Pancreas (tissue), 10 donors: ENCODE data around the gene TFIP11. TPM values are rescaled to one million over a fixed set of nuclear protein-coding genes. Genes with fewer than 3 reads are reported as not detected.

ENCODE experiments used
- ATAC-seq, 4 donors: fragments of 200-7000 bp; cut with Tn5 transposase; one replicate each; pipeline versions ENCODE4 v1.8.0 to v1.9.1; 2020; ENCODE audit warnings: mild to moderate bottlenecking in 4 of 4, moderate library complexity in 4 of 4
- DNase-seq, 6 donors: peaks; one replicate each; pipeline ENCODE4 v3.0.0-alpha.2; 2020
- FAIRE-seq: peaks from 2 replicates; lab custom pipeline; 2012; peaks lifted over from hg19 to GRCh38; lab: Jason Lieb, UNC
- H3K27ac ChIP-seq, 4 donors: fragments of 200-600 bp; sonication (generic); 1 replicate in 3 of 4; 2 replicates in 1 of 4; pipeline versions ENCODE4 v1.5.0 to v1.8.0; 2020
- H3K27me3 ChIP-seq, 4 donors: fragments of 200-600 bp; one replicate each; pipeline ENCODE4 v1.8.0; 2021
- H3K36me3 ChIP-seq, 3 donors: fragments of 200-600 bp; sonication (generic) in 1 of 3; one replicate each; pipeline versions ENCODE4 v1.5.0 to v1.8.0; 2020 to 2021
- H3K4me1 ChIP-seq, 3 donors: fragments of 200-600 bp; one replicate each; pipeline ENCODE4 v1.8.0; 2021
- H3K4me3 ChIP-seq, 4 donors: fragments of 200-600 bp; sonication (generic) in 2 of 4; one replicate each; pipeline versions ENCODE4 v1.5.0 to v1.8.0; 2020 to 2021
- H3K9me3 ChIP-seq, 4 donors: fragments of 200-600 bp; one replicate each; pipeline ENCODE4 v1.8.0; 2021
- WGBS, 2 donors: extraction: QIAGEN DNeasy Blood & Tissue Kit; methylation state at CpG; one replicate each; pipeline ENCODE4 v1.1.7; 2013; 5-methylcytosine and 5-hydroxymethylcytosine counted together
- intact Hi-C, 3 donors: fragments of 100-400 bp; cut with DNase I; formaldehyde crosslinking; loops; one replicate each; pipeline versions ENCODE4 v1.11.1 to v1.14.2; 2022
- polyA plus RNA-seq, 2 donors: library from polyadenylated mRNA; stranded (reverse); fragments of 200-250 nt; gene quantifications; one replicate each; pipeline ENCODE4 v1.2.3, GENCODE V29; 2013
- total RNA-seq, 6 donors: library from RNA; stranded (reverse); fragmentation: NEBNext Ultra II Directional in 4 of 6; extraction: Animal tissue kit (Norgen Biotek cat#: 25700) in 4 of 6; gene quantifications; one replicate each; pipeline versions ENCODE4 v1.2.1 to v1.2.4, GENCODE V29; 2021 to 2023
- TF ChIP-seq, protein P1 (sequence below), 4 donors: fragments of 200-600 bp; sonication (generic) in 3 of 4; IDR thresholded peaks; one replicate each; pipeline versions ENCODE4 v1.5.0 to v1.8.0; 2021; ENCODE audit warnings: antibody characterized with exemption in 4 of 4
- donor health status: healthy with polysubstance abuse.
- donor health status: DM: no; HTN: no; CAD: no; lungs with moderate emphysema.
- donor health status: DM: no; HTN: no; CAD: no.
- donor health status: control.
- donor health status: control.
- donor health status: Bipolar disorder and iron deficiency.
- donor health status: DM: yes; HTN: yes; CAD: no.
- donor health status: DM: no; HTN: no; CAD: no.
- donor health status: DM: no; HTN: no; CAD: no.
- donor health status: DM: yes; HTN: yes; CAD: no.

Gene TFIP11
- total and polyA plus RNA-seq, 8 donors = 11.0 to 26.7 (median 17.6) TPM

DNA sequence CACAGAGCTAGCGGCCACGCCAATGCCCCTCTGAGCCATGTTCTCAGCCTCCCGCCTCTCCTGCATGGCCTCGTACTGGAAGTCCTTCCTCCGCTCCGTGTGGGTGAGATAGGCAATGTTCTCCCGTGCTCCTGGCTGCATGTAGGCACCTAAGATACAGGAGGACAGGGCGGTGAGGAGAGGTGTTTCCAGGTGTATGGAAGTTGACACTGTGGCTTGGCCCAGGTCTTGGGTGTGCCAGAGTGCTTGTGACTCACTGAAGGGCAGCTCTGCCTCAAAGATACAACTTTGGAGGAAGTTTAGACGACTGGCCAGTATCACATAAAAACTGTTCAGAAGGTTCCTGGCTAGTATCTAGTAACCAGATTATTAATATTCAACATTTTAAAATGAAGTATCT, 20.1 kb downstream of the TFIP11 start:
- no peaks in the 10 kb centered on the region for H3K27me3 ChIP-seq
- intact Hi-C loops = no loop called here
- 86 to 93% methylated on average over 9 of the region's 9 CpGs for WGBS, 2 donors
- no peak overlapping the region for H3K27ac ChIP-seq
- no peak for DNase-seq
- no peaks in the 10 kb centered on the region for H3K9me3 ChIP-seq
- peaks cover 0 to 7% (median 2%) of the 10 kb centered on the region in 3 donors for H3K4me1 ChIP-seq
- H3K36me3 ChIP-seq = peaks cover 0 to 81% (median 34%) of the 10 kb centered on the region in 3 donors
- no peak for FAIRE-seq
- TF ChIP-seq, protein P1, sequence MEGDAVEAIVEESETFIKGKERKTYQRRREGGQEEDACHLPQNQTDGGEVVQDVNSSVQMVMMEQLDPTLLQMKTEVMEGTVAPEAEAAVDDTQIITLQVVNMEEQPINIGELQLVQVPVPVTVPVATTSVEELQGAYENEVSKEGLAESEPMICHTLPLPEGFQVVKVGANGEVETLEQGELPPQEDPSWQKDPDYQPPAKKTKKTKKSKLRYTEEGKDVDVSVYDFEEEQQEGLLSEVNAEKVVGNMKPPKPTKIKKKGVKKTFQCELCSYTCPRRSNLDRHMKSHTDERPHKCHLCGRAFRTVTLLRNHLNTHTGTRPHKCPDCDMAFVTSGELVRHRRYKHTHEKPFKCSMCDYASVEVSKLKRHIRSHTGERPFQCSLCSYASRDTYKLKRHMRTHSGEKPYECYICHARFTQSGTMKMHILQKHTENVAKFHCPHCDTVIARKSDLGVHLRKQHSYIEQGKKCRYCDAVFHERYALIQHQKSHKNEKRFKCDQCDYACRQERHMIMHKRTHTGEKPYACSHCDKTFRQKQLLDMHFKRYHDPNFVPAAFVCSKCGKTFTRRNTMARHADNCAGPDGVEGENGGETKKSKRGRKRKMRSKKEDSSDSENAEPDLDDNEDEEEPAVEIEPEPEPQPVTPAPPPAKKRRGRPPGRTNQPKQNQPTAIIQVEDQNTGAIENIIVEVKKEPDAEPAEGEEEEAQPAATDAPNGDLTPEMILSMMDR (IDR thresholded peaks at IDR 0.05) = no peak
- peak in 1 of 4 donors; percentile 36 for ATAC-seq
- H3K4me3 ChIP-seq = no peak overlapping the region

- Histone ChIP-seq H3K27me3 (no peaks in the 10 kb centered on the region), H3K9me3 (no peaks in the 10 kb centered on the region), H3K36me3 (peaks cover 0 to 62% (median 20%) of the 10 kb centered on the region in 3 donors), H3K27ac (no peak overlapping the region), H3K4me1 (peaks cover 0 to 11% (median 10%) of the 10 kb centered on the region in 3 donors), H3K4me3 (no peak overlapping the region)
- intact Hi-C loops = loop anchor here in 1 of 3 donors (10.0 kb wide), 1 partner anchor 165 kb away; the partner anchor contains the start of gene MIAT
- FAIRE-seq = no peak
- TF ChIP-seq, protein P1 (IDR thresholded peaks at IDR 0.05) = no peak
- no peak for ATAC-seq
- DNase-seq = no peak
- 75 to 76% methylated on average over 4 of the region's 4 CpGs for WGBS, 2 donors
These were observed 22.7 kb downstream of the TFIP11 start for GRCh38 chr22:26489447-26490036.

DNA sequence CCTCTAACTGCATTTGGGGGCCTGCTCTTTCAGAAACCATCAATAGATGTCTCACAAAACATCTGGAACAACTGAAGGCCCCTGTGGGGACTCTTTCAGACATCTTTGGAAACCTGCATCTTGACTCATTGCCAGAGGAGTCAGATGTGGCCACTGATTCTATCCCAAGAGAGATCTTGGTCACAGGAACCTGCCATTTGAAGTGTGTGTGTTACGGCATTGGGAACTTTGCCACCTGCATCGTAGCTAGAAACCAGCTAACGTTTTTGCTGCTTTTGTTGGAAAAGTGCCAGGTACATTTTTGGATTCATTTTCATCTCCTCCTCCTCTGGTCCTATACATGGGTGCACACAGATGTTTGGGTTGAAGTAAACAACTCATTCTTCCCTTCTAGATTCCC, 24.3 kb downstream of the TFIP11 start:
- intact Hi-C loops = loop anchor here in 1 of 3 donors (10.0 kb wide), 1 partner anchor 167 kb away; the partner anchor contains the start of gene MIAT
- no peak for FAIRE-seq
- peaks cover 0 to 47% (median 14%) of the 10 kb centered on the region in 3 donors for H3K36me3 ChIP-seq
- no peak overlapping the region for H3K27ac ChIP-seq
- no peak overlapping the region for H3K4me3 ChIP-seq
- 34 to 39% methylated on average over 3 of the region's 3 CpGs for WGBS, 2 donors
- TF ChIP-seq, protein P1 (IDR thresholded peaks at IDR 0.05) = no peak
- ATAC-seq = no peak
- no peaks in the 10 kb centered on the region for H3K9me3 ChIP-seq
- no peaks in the 10 kb centered on the region for H3K27me3 ChIP-seq
- no peak for DNase-seq
- peaks cover 0 to 13% (median 10%) of the 10 kb centered on the region in 3 donors for H3K4me1 ChIP-seq

- H3K4me1 ChIP-seq = peaks cover 4 to 28% (median 8%) of the 10 kb centered on the region in 3 donors
- peaks cover 0 to 31% (median 5%) of the 10 kb centered on the region in 3 donors for H3K36me3 ChIP-seq
- intact Hi-C loops = loop anchor here in 1 of 3 donors (10.0 kb wide), 1 partner anchor 168 kb away; the partner anchor contains the start of gene MIAT
These were observed 25.9 kb downstream of the TFIP11 start for GRCh38 chr22:26486394-26486793.

More at GRCh38 chr22:26486394-26486793, 25.9 kb downstream of the TFIP11 start:
- Histone ChIP-seq H3K27ac (no peak overlapping the region), H3K4me3 (no peak overlapping the region), H3K27me3 (no peaks in the 10 kb centered on the region), H3K9me3 (no peaks in the 10 kb centered on the region)
- DNase-seq = no peak
- WGBS, 2 donors = 85 to 86% methylated on average over 5 of the region's 5 CpGs
- TF ChIP-seq, protein P1 (IDR thresholded peaks at IDR 0.05) = no peak
- FAIRE-seq = no peak
- ATAC-seq = no peak
